NCI-H2196 treated with DMSO at 0.1 percent for 48 hours (cell line): ENCODE data around the gene DYNC1LI2.
"Not testable (repeated sequence)": the region's sequence is repeated elsewhere in the genome, so short reads cannot be mapped to it uniquely, and the experiment has no call there.

Experiments used
- DNase-seq: peaks from one replicate; lab custom pipeline; 2025; ENCODE audit not compliant: unreplicated experiment; lab: John Stamatoyannopoulos, UW

DYNC1LI2 gene

GRCh38 chr16:66698046-66698445 is 53.4 kb downstream of the DYNC1LI2 start:
- DNase-seq: no peak

DNA sequence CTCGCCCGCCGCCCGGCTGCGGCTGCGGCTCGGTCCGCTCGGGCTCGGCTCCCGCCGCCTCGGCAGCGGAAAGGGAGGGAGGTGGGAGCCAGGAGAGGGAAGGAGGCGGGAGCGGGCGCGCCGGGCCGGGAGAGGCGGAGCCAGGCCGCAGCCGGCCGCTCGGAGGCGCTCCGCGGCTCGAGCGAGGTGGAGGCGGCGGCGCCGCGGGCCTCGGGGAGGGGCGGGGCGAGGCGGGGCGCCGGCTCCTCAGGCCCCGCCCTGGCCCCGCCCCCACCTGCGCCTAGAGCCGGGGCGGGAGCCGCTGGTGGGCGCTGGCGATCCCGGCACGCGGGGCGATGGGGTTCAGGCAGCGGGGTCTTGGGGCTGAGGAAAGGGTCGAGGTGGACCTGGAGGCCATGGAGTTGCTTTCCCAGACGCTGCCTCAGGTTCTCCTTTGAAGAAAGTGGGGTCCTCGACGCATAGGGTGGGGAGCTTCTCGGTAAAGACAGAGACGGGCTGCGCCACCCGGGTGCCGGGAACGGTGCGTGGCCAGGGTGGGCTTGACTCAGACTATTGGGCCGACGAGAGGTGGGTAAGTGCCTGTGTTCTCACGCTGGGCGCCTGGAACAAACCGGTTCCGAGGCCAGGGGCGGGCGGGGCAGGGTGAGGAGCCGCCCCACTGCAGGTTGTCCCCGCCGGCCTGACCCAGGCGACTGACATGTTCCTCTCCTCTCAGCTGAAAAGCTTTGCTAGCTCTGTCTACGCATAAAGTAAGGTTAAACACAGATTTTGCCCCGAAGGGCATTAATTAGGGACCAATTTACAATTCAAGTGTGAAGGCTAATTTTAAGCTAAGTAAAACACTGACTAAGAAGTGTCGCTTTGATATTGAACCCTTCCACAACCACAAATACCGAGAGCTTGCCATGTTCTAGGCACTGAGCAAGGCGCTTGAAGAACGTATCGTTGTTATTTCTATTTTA is 54.5 kb downstream of the DYNC1LI2 start, which contains the start of gene CMTM4:
TSS of gene CMTM4 (minus strand) at position 75 of the 962 bp plus-strand sequence. CDS start 218 bp downstream, outside the sequence.
- peak; percentile 43 for DNase-seq

GRCh38 chr16:66695935-66696668 is 55.3 kb downstream of the DYNC1LI2 start:
- DNase-seq: no peak

GRCh38 chr16:66695471-66695934 is 55.9 kb downstream of the DYNC1LI2 start:
- no peak for DNase-seq

- no peak for DNase-seq
These were observed 58.3 kb downstream of the DYNC1LI2 start for GRCh38 chr16:66693149-66693548.

DNA sequence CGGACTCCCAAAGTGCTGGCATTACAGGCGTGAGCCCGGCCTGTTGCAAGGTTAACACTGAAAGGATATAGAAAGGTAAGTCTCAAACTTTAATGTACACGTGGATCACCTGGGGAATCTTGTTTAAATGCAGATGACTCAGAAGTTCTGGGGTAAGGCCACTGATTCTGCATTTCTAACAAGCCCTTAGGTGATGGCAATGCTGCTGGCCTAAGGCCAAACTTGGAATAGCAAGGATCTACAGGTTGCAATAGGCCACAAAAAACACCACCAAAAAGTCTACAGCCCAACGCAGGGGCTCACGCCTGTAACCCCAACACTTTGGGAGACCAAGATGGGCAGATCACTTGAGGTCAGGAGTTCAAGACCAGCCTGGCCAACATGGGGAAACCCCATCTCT is 59.1 kb downstream of the DYNC1LI2 start:
- DNase-seq: no peak

- DNase-seq: no peak
These were observed 60.2 kb downstream of the DYNC1LI2 start for GRCh38 chr16:66691234-66691633.

DNA sequence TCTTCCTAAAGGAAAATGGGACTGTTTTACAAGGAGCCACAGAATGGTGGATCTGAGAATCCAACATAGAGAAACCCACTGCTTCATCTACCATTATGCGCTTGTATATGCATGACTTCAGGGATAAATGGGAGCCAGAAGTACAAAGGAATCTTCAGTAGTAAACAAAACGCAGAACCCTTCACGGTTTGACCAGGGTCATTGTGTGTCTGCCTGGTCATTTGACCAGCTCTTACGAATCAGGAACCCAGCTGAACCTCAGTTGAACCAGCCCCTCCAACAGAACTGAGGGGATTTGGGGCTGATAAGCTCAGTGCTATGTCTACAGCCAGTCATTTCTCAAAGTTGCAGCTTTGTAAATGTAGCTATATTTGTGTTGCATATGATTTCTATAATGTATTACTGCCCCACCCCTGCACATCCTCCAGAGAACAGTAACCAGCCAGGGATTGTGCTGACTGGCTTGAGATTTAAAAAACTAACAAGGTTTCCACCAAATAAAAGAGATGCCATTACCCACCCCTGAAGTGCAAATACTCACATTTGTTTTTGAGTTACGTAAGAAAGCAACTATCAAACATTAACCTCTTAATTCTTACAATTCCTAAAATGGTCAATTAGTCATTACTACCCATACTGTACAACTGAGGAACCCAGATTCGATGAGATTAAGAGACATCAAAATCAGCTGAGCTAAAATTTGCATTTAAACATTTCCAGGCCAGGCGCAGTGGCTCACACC is 61.1 kb downstream of the DYNC1LI2 start:
- DNase-seq: no peak

- DNase-seq: no peak
These were observed 62.1 kb downstream of the DYNC1LI2 start for GRCh38 chr16:66689282-66689681.

- no peak for DNase-seq
These were observed 63.3 kb downstream of the DYNC1LI2 start for GRCh38 chr16:66687906-66688625.

- not testable (repeated sequence) for DNase-seq
These were observed 65.8 kb downstream of the DYNC1LI2 start for GRCh38 chr16:66685501-66686115.

GRCh38 chr16:66682271-66682670 is 69.1 kb downstream of the DYNC1LI2 start:
- DNase-seq: no peak

DNA sequence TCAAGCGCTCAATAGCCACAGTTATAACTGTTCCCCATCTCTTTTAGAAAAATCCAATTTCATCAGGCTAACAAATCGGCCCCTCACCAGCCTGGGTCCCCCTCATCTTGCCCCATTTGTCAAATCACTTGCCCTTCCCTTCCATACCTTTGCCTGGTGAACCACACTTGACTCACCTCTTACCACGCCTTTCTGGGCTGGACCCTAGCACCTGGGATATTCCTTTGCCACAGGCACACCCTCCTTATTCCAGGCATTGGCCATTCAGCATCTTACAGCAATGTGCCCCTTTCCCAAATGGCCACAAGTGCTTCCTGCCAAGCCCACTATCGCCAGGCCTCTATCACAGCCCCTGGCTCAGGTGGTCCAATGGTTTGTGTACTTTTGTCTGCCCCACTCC is 69.7 kb downstream of the DYNC1LI2 start:
- DNase-seq: no peak

DNA sequence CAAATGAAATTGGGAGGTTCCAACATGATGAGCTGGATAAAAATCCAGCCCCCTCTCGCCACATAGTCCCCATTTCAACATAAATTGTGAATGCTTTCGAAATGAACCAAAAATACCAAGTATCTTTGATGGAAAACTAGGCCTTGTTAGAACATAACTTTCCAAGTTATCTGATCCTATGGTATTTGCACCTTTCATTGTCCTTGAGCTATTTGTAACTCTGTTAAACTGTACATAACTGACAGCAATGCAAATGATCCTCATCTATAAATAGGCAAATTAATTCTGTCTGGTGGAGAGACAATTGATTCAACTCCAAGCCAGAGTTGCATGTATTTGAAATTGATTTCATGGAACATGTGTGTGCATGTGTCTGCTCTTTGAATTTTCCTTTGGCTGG is 73.1 kb downstream of the DYNC1LI2 start:
- DNase-seq: no peak

DNA sequence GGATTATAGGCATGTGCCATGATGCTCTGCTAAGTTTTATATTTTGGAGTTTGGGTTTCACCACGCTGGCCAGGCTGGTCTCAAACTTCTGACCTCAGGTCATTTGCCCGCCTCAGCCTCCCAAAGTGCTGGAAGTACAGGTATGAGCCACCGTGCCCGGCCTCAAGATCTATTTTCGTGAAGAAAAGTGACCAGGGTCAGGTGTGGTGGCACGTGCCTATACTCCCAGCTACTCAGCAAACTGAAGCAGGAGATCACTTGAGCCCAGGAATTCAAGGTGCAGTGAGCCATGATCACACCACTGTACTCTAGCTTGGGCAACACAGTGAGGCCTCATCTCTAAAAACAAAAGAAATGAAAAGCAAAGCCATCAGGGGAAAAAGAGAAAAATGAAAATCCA is 73.6 kb downstream of the DYNC1LI2 start:
- no peak for DNase-seq

GRCh38 chr16:66677179-66677578 is 74.2 kb downstream of the DYNC1LI2 start:
- no peak for DNase-seq

GRCh38 chr16:66676599-66676998 is 74.8 kb downstream of the DYNC1LI2 start:
- DNase-seq: no peak

DNA sequence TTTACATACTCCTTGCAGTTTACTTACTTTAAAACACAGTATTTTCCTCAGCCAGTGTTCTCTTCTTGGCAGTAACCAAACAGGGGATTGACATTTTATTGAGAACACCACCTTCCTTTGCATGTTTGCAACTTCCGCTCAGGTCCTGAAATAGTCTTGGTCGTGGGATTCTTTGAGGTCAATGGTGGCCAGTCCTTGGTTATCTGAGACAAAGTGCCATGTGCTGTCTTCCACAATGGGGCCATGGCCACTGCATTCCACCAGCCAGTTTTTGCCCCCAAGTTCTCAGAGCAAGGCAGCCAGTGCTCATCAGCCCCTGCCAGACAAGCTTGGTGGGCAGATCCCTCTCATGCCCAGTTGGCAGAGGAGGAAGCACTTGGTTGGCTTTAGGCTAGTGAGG is 77.7 kb downstream of the DYNC1LI2 start:
- DNase-seq: no peak
